ENCODE data around the gene CNIH3.

- no peak for TF ChIP-seq CTCF (conservative IDR thresholded peaks at IDR 0.05 in 1 of 2, IDR thresholded peaks at IDR 0.05 in 1 of 2; ENCODE audit: low read depth in 1 of 2, low read length in 2 of 2)
- TF ChIP-seq EZH2 (IDR thresholded peaks at IDR 0.05; ENCODE audit: low read length, missing control alignments): no peak
Measured at GRCh38 chr1:224607188-224608148, 8.6 kb upstream of the CNIH3 start.

All from fibroblast of lung (primary cell).